Lung (tissue), 12 donors: Measurements from ENCODE around the gene DDR1. TPM values are rescaled to one million over a fixed set of nuclear protein-coding genes. Genes with fewer than 3 reads are reported as not detected.

Experiments
- ATAC-seq: fragments of 200-7000 bp; cut with Tn5 transposase; one replicate; pipeline ENCODE4 v1.9.1; 2020; ENCODE audit warnings: moderate number of reproducible peaks; ENCODE audit not compliant: insufficient read depth, low FRiP score
- DNase-seq, 3 donors: peaks; one replicate each; pipeline ENCODE4 v3.0.0-alpha.2; 2013 to 2017
- H3K27ac ChIP-seq, 2 donors: one replicate each; pipeline ENCODE4 v1.5.1; 2013; ENCODE audit warnings: mild to moderate bottlenecking in 2 of 2, moderate library complexity in 2 of 2, control low read depth in 1 of 2, inconsistent platforms in 1 of 2, low read depth in 1 of 2, low read length in 1 of 2
- H3K27me3 ChIP-seq, 3 donors: one replicate each; pipeline ENCODE4 v1.5.1; 2013; ENCODE audit warnings: low read length in 2 of 3; ENCODE audit not compliant: control insufficient read depth in 3 of 3, insufficient read depth in 3 of 3
- H3K36me3 ChIP-seq, 4 donors: one replicate each; pipeline ENCODE4 v1.5.1; 2013; ENCODE audit warnings: low read length in 4 of 4, mild to moderate bottlenecking in 1 of 4, moderate library complexity in 1 of 4; ENCODE audit not compliant: control insufficient read depth in 4 of 4, insufficient read depth in 4 of 4
- H3K4me1 ChIP-seq, 5 donors: one replicate each; pipeline ENCODE4 v1.5.1; 2013; ENCODE audit warnings: low read length in 5 of 5, mild to moderate bottlenecking in 2 of 5, moderate library complexity in 1 of 5; ENCODE audit not compliant: control insufficient read depth in 5 of 5, insufficient read depth in 5 of 5
- H3K4me3 ChIP-seq: one replicate; pipeline ENCODE4 v1.5.1; 2013; ENCODE audit warnings: mild to moderate bottlenecking, control low read depth, moderate library complexity
- H3K9ac ChIP-seq, 2 donors: one replicate each; pipeline ENCODE4 v1.5.1; 2013; ENCODE audit warnings: low read length in 2 of 2, control low read depth in 1 of 2; ENCODE audit not compliant: insufficient read depth in 1 of 2
- H3K9me3 ChIP-seq, 4 donors: one replicate each; pipeline ENCODE4 v1.5.1; 2013; ENCODE audit warnings: low read length in 3 of 4, mild to moderate bottlenecking in 1 of 4, moderate library complexity in 1 of 4; ENCODE audit not compliant: control insufficient read depth in 4 of 4, insufficient read depth in 3 of 4
- WGBS, 2 donors: extraction: QIAGEN DNeasy Blood & Tissue Kit; methylation state at CpG; one replicate each; pipeline ENCODE4 v1.1.7; 2013; 5-methylcytosine and 5-hydroxymethylcytosine counted together
- polyA plus RNA-seq, 2 donors: library from polyadenylated mRNA; stranded (reverse); fragments of 200-250 nt; gene quantifications; one replicate each; pipeline ENCODE4 v1.2.1, GENCODE V29; 2013
- total RNA-seq, 2 donors: library from RNA; depleted of rRNA in 1 of 2; stranded (reverse); fragments of >200 nt in 1 of 2; gene quantifications; one replicate each; pipeline ENCODE4 v1.2.1, GENCODE V29; 2014 to 2021
- TF ChIP-seq, protein P1 (sequence below): IDR thresholded peaks from 2 replicates; pipeline ENCODE4 v1.5.1; 2012; ENCODE audit warnings: mild to moderate bottlenecking; ENCODE audit errors: control extremely low read depth, extremely low read depth
- donor health status: control.
- donor health status: control.
- donor health status: Bipolar disorder and iron deficiency.
- donor health status: healthy.
- donor health status: DM: yes; HTN: yes; CAD: no.

Gene DDR1
- total and polyA plus RNA-seq, 4 donors: 39.5 to 134 (median 98.1) TPM

DNA sequence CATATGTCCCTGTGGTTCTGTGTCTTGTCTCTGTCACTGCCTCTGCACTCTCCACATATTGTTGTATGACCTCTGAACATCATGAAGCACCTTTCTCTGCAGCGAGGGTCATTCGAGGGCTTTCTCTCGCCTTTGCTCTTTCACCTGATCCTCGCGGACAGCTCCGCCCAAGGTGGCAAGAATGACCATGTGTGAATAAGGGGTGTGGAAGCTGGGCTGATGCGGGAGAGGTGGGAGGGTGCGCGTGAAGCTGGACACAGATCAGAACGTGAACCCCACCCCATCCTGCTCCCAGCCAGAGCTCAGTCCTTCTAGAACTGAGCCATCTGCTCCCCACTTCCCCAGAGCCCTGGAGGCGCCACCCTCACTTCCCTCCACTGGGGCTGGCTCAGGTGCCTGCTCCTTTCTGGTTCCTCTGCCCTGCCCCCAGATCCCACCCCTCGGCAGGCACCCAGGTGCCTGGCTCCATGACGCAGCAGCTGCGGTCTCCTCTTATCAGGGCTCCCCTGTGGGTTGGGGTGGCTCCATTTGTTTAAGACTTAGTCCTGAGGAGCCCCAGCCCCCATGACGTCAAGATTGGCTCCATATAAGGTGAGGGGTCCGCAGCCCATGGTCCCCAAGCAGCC, 56.2 kb downstream of the DDR1 start, which contains the start of gene MUCL3:
Gene MUCL3, plus strand, starts transcription at position 613 of the 626 bp plus-strand sequence. CDS start 27 bp downstream, outside the sequence.
- no peaks in the 10 kb centered on the region for H3K27me3 ChIP-seq
- DNase-seq: no peak
- whole genome bisulfite sequencing, 2 donors: 78 to 80% methylated on average over 15 to 16 of the region's 16 CpGs
- no peaks in the 10 kb centered on the region for H3K9me3 ChIP-seq
- H3K27ac ChIP-seq: no peak within 1 kb of the TSS
- H3K9ac ChIP-seq: no peak within 1 kb of the TSS
- H3K36me3 ChIP-seq: no peaks in the 10 kb centered on the region
- TF ChIP-seq, protein P1, sequence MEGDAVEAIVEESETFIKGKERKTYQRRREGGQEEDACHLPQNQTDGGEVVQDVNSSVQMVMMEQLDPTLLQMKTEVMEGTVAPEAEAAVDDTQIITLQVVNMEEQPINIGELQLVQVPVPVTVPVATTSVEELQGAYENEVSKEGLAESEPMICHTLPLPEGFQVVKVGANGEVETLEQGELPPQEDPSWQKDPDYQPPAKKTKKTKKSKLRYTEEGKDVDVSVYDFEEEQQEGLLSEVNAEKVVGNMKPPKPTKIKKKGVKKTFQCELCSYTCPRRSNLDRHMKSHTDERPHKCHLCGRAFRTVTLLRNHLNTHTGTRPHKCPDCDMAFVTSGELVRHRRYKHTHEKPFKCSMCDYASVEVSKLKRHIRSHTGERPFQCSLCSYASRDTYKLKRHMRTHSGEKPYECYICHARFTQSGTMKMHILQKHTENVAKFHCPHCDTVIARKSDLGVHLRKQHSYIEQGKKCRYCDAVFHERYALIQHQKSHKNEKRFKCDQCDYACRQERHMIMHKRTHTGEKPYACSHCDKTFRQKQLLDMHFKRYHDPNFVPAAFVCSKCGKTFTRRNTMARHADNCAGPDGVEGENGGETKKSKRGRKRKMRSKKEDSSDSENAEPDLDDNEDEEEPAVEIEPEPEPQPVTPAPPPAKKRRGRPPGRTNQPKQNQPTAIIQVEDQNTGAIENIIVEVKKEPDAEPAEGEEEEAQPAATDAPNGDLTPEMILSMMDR: no peak
- peaks cover 0 to 14% (median 0%) of the 10 kb centered on the region in 5 donors for H3K4me1 ChIP-seq
- no peak within 1 kb of the TSS for H3K4me3 ChIP-seq
- no peak for ATAC-seq

DNA sequence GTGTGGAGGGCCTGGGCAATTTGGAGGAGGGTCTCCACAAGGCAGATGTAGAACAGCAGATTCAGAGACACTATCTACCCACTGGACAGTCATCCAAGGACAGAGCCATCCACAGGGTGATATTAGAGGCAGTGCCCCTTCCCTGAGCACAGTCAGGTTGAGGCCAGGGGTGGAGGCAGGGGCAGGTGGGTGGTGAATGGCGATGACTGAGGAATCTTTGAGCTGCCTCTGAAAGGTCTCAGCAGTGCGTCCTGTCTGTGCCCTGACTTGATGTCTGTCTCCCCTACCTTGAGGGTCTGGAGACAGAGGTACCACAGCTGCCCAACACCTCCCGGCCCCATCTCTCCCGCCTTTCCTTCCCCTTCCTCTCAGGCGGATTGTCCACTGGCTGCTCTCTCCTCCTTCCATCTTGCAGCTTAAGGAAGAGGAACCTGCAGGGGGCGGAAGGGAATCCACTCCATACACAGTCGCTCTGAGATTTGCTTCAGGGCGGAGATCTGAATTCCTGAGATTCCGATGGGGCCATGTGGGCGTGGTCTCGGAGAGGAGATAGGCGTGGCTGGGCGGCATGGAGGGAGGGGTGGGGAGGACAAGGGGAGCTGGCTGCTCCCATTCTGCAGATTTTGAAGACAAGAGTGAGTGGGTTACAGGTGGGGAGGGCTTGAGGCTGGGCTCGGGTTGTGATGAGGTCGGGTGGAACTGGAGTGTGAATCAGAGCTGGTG, 58.2 kb downstream of the DDR1 start:
- DNase-seq (peak; percentile 74 to 82 (median 80)), ATAC-seq (peak; percentile 82)
- peaks cover 0 to 14% (median 0%) of the 10 kb centered on the region in 5 donors for H3K4me1 ChIP-seq
- H3K36me3 ChIP-seq: no peaks in the 10 kb centered on the region
- WGBS, 2 donors: 14% methylated on average over 15 of the region's 15 CpGs
- no peak overlapping the region for H3K9ac ChIP-seq
- peak overlapping the region in 1 of 2 donors; percentile 32 for H3K27ac ChIP-seq
- no peaks in the 10 kb centered on the region for H3K27me3 ChIP-seq
- no peak overlapping the region for H3K4me3 ChIP-seq
- no peaks in the 10 kb centered on the region for H3K9me3 ChIP-seq
- TF ChIP-seq, protein P1: no peak

DNA sequence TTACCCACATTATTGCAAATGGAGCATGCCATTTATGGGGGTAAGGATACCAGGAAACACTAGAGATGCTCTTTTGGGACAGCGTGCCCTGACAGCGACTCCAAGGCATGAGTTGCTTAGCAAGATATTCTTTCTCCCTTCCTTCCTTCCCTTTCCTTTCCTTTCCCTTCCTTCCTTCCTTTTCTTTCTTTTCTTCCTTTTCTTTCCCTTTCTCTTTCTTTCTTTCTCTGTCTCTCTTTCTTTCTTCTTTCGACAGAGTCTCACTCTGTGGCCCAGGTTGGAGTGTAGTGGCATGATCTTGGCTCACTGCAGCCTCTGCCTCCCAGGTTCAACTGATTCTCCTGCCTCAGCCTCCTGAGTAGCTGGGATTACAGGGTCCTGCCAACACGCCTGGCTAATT, 59.7 kb downstream of the DDR1 start:
- Histone ChIP-seq H3K9ac (no peak overlapping the region), H3K4me3 (no peak overlapping the region), H3K27me3 (no peaks in the 10 kb centered on the region), H3K36me3 (no peaks in the 10 kb centered on the region), H3K4me1 (peaks cover 0 to 7% (median 0%) of the 10 kb centered on the region in 5 donors), H3K9me3 (no peaks in the 10 kb centered on the region), H3K27ac (no peak overlapping the region)
- TF ChIP-seq, protein P1: no peak
- WGBS, 2 donors: 93 to 96% methylated on average over 4 of the region's 4 CpGs
- DNase-seq: no peak
- no peak for ATAC-seq
